Hepatocyte (in vitro differentiated cells): Measurements from ENCODE around the gene MIEF1. TPM values are rescaled to one million over a fixed set of nuclear protein-coding genes. Genes with fewer than 3 reads are reported as not detected.

Source experiments
- DNase-seq: peaks from one replicate; pipeline ENCODE4 v3.0.0-alpha.2; 2016; ENCODE audit warnings: low spot score
- H2AFZ ChIP-seq: fragments of 200-600 bp; sonication (generic); 2 replicates; pipeline ENCODE4 v1.6.0; 2016; ENCODE audit warnings: antibody characterized with exemption, mild to moderate bottlenecking
- H3K27ac ChIP-seq: fragments of 200-600 bp; sonication (generic); 2 replicates; pipeline ENCODE4 v1.5.1; 2016; ENCODE audit warnings: mild to moderate bottlenecking
- H3K27me3 ChIP-seq: fragments of 200-600 bp; sonication (generic); 2 replicates; pipeline ENCODE4 v1.6.1; 2016
- H3K36me3 ChIP-seq: fragments of 200-600 bp; sonication (generic); replicated peaks from 2 replicates; pipeline ENCODE4 v1.5.1; 2016; ENCODE audit warnings: low read depth; ENCODE audit not compliant: insufficient read depth
- H3K4me1 ChIP-seq: fragments of 200-600 bp; sonication (generic); 2 replicates; pipeline ENCODE4 v1.5.1; 2016; ENCODE audit warnings: mild to moderate bottlenecking, moderate library complexity; ENCODE audit not compliant: insufficient read depth
- H3K4me2 ChIP-seq: fragments of 200-600 bp; sonication (generic); 2 replicates; pipeline ENCODE4 v1.6.0; 2016
- H3K4me3 ChIP-seq: fragments of 200-600 bp; sonication (generic); 2 replicates; pipeline ENCODE4 v1.5.1; 2016; ENCODE audit warnings: mild to moderate bottlenecking
- H3K79me2 ChIP-seq: fragments of 200-600 bp; sonication (generic); 2 replicates; pipeline ENCODE4 v1.6.0; 2017; ENCODE audit warnings: mild to moderate bottlenecking
- H3K9me2 ChIP-seq: fragments of 200-600 bp; sonication (generic); replicated peaks from 2 replicates; pipeline ENCODE4 v1.6.0; 2017; ENCODE audit warnings: mild to moderate bottlenecking; ENCODE audit not compliant: insufficient read depth
- H3K9me3 ChIP-seq: fragments of 200-600 bp; sonication (generic); 2 replicates; pipeline ENCODE4 v1.5.1; 2016; ENCODE audit warnings: low read depth, mild to moderate bottlenecking
- H4K20me1 ChIP-seq: fragments of 200-600 bp; sonication (generic); 2 replicates; pipeline ENCODE4 v1.6.0; 2016; ENCODE audit warnings: mild to moderate bottlenecking; ENCODE audit not compliant: insufficient read depth, poor library complexity, severe bottlenecking
- CTCF ChIP-seq: fragments of 200-600 bp; sonication (generic); IDR thresholded peaks from 2 replicates; pipeline ENCODE4 v1.5.1; 2016; ENCODE audit warnings: antibody characterized with exemption, mild to moderate bottlenecking; ENCODE audit not compliant: poor library complexity
- EZH2 ChIP-seq: fragments of 200-600 bp; sonication (generic); IDR thresholded peaks from 2 replicates; pipeline ENCODE4 v1.6.1; 2016; ENCODE audit warnings: antibody characterized with exemption, mild to moderate bottlenecking, borderline replicate concordance
- EZH2phosphoT487 ChIP-seq: fragments of 200-600 bp; sonication (generic); IDR thresholded peaks from one replicate; pipeline ENCODE4 v1.6.1; 2018; ENCODE audit warnings: antibody characterized with exemption, mild to moderate bottlenecking, low read depth, moderate library complexity; ENCODE audit not compliant: unreplicated experiment, severe bottlenecking
- WGBS: methylation state at CpG from one replicate; pipeline ENCODE4 v1.1.6; 2016; ENCODE audit warnings: low lambda C conversion rate; ENCODE audit errors: missing lambda C conversion rate; 5-methylcytosine and 5-hydroxymethylcytosine counted together
- polyA plus RNA-seq: library from polyadenylated mRNA; unstranded; fragments of >200 nt; fragmentation: Nextera tagmentation; extraction: Ambion mirVana; gene quantifications from 2 replicates; pipeline ENCODE4 v1.2.1, GENCODE V29; 2016
- total RNA-seq: library from RNA; depleted of rRNA; stranded (reverse); fragments of >200 nt; gene quantifications from 2 replicates; pipeline ENCODE4 v1.2.3, GENCODE V29; 2014

MIEF1 gene
- total and polyA plus RNA-seq, 2 experiments from 2014 or later = 22.2 to 31.8 TPM

- Histone ChIP-seq H3K4me1 (peaks cover 7% of the 10 kb centered on the region), H3K79me2 (peaks cover 72% of the 10 kb centered on the region), H3K36me3 (no peaks in the 10 kb centered on the region), H3K4me3 (no peak overlapping the region), H3K9me3 (no peaks in the 10 kb centered on the region), H3K4me2 (no peak overlapping the region), H3K27ac (no peak overlapping the region), H4K20me1 (peaks cover 19% of the 10 kb centered on the region), H3K27me3 (no peaks in the 10 kb centered on the region), H2AFZ (no peak overlapping the region), H3K9me2 (no peaks in the 10 kb centered on the region)
- WGBS = 72% methylated on average over 4 of the region's 4 CpGs
- TF ChIP-seq EZH2phosphoT487 (no peak), EZH2 (no peak), CTCF (no peak)
- no peak for DNase-seq
These were observed 6.3 kb downstream of the MIEF1 start for GRCh38 chr22:39508393-39508792.

GRCh38 chr22:39510529-39511149 is 8.5 kb downstream of the MIEF1 start:
- Histone ChIP-seq H3K36me3 (no peaks in the 10 kb centered on the region), H3K4me1 (no peaks in the 10 kb centered on the region), H3K27ac (no peak overlapping the region), H3K9me3 (no peaks in the 10 kb centered on the region), H3K4me3 (no peak overlapping the region), H3K4me2 (no peak overlapping the region), H3K27me3 (no peaks in the 10 kb centered on the region), H2AFZ (no peak overlapping the region), H3K79me2 (peaks cover 62% of the 10 kb centered on the region), H3K9me2 (no peaks in the 10 kb centered on the region), H4K20me1 (peaks cover 19% of the 10 kb centered on the region)
- 96% methylated on average over 4 of the region's 4 CpGs for WGBS
- no peak for TF ChIP-seq EZH2phosphoT487
- no peak for TF ChIP-seq CTCF
- no peak for TF ChIP-seq EZH2
- no peak for DNase-seq

GRCh38 chr22:39511226-39511625 is 9.1 kb downstream of the MIEF1 start:
- Histone ChIP-seq H3K4me3 (no peak overlapping the region), H3K9me2 (no peaks in the 10 kb centered on the region), H3K79me2 (peaks cover 63% of the 10 kb centered on the region), H3K4me2 (no peak overlapping the region), H3K27me3 (no peaks in the 10 kb centered on the region), H4K20me1 (peaks cover 19% of the 10 kb centered on the region), H3K27ac (no peak overlapping the region), H2AFZ (no peak overlapping the region), H3K4me1 (no peaks in the 10 kb centered on the region), H3K36me3 (no peaks in the 10 kb centered on the region), H3K9me3 (no peaks in the 10 kb centered on the region)
- 98% methylated on average over 13 of the region's 13 CpGs for WGBS
- TF ChIP-seq CTCF = no peak
- no peak for TF ChIP-seq EZH2
- no peak for TF ChIP-seq EZH2phosphoT487
- no peak for DNase-seq
